Transverse colon (tissue), 4 donors: Measurements from ENCODE around the gene KDM2B. TPM values are rescaled to one million over a fixed set of nuclear protein-coding genes. Genes with fewer than 3 reads are reported as not detected.

Source experiments
- DNase-seq: peaks from one replicate; pipeline ENCODE4 v3.0.0-alpha.2; 2019
- H3K27ac ChIP-seq, 4 donors: fragments of 200-600 bp; sonication (generic); 2 replicates each; pipeline ENCODE4 v1.5.1; 2016 to 2018; ENCODE audit warnings: inconsistent platforms in 4 of 4
- H3K27me3 ChIP-seq: fragments of 200-600 bp; sonication (generic); 2 replicates; pipeline ENCODE4 v1.5.1; 2017; ENCODE audit warnings: inconsistent platforms
- H3K36me3 ChIP-seq, 4 donors: fragments of 200-600 bp; sonication (generic); 2 replicates each; pipeline ENCODE4 v1.5.1; 2017 to 2019; ENCODE audit warnings: inconsistent platforms in 4 of 4
- H3K4me1 ChIP-seq, 4 donors: fragments of 200-600 bp; sonication (generic); 2 replicates each; pipeline ENCODE4 v1.5.1; 2017 to 2020; ENCODE audit warnings: inconsistent platforms in 4 of 4
- H3K4me3 ChIP-seq, 4 donors: fragments of 200-600 bp; sonication (generic); 1 replicate in 1 of 4; 2 replicates in 3 of 4; pipeline versions ENCODE4 v1.5.1 to v1.6.1; 2017 to 2019; ENCODE audit warnings: inconsistent platforms in 4 of 4
- H3K9me3 ChIP-seq, 2 donors: fragments of 200-600 bp; sonication (generic); 2 replicates each; pipeline ENCODE4 v1.5.1; 2017 to 2019; ENCODE audit warnings: inconsistent platforms in 2 of 2
- CTCF ChIP-seq, 5 experiments: fragments of 200-600 bp in 3 of 5; fragments of 450-650 bp in 2 of 5; sonication (generic) in 3 of 5; IDR thresholded peaks; 1 replicate in 2 of 5; 2 replicates in 3 of 5; pipeline ENCODE4 v1.5.1; 2016 to 2017; ENCODE audit warnings: antibody characterized with exemption in 5 of 5, inconsistent platforms in 3 of 5, mild to moderate bottlenecking in 2 of 5, moderate library complexity in 1 of 5
- EP300 ChIP-seq: sonication (generic); formaldehyde crosslinking; IDR thresholded peaks from one replicate; pipeline ENCODE4 v1.6.1; 2017; ENCODE audit warnings: antibody characterized with exemption, low read depth
- POLR2A ChIP-seq: fragments of 450-650 bp; IDR thresholded peaks from one replicate; pipeline ENCODE4 v1.6.1; 2016; ENCODE audit warnings: antibody characterized with exemption, mild to moderate bottlenecking, moderate library complexity
- POLR2AphosphoS5 ChIP-seq, 3 donors: sonication (generic); formaldehyde crosslinking; IDR thresholded peaks; one replicate each; pipeline ENCODE4 v1.6.1; 2016; ENCODE audit warnings: antibody characterized with exemption in 3 of 3
- WGBS, 2 donors: methylation state at CpG; one replicate each; pipeline ENCODE4 v1.1.5; 2018; ENCODE audit warnings: low coverage in 1 of 2; 5-methylcytosine and 5-hydroxymethylcytosine counted together
- in situ Hi-C, 4 donors: fragments of 200-750 bp; cut with MboI; loops; one replicate each; pipeline versions ENCODE4 v1.15.0 to v1.15.1; 2017; ENCODE audit warnings: low sequenced_read_pairs in 3 of 4, low pct_ligation_motif_present in 1 of 4, low pct_unique_long_range_greater_than_20kb in 1 of 4
- intact Hi-C: fragments of 100-400 bp; cut with DNase I; formaldehyde crosslinking; loops from one replicate; pipeline ENCODE4 v1.15.1; 2023; ENCODE audit warnings: low total_unique reads
- total RNA-seq, 4 donors: library from RNA; depleted of rRNA; stranded (reverse); fragments of >200 nt; gene quantifications; one replicate each; pipeline ENCODE4 v1.1.0, GENCODE V29; 2016

KDM2B gene
- total RNA-seq, 4 donors from 2014 or later = 7.2 to 39.3 (median 15.2) TPM

- H3K27me3 ChIP-seq = no peaks in the 10 kb centered on the region
- no peak for TF ChIP-seq CTCF (IDR thresholded peaks at IDR 0.05)
- no peak for TF ChIP-seq EP300
- TF ChIP-seq POLR2AphosphoS5 (IDR thresholded peaks at IDR 0.05) = no peak
- no peak for TF ChIP-seq POLR2A
- WGBS, 2 donors = 85% methylated on average over 6 of the region's 6 CpGs; no CpG with 5 or more reads in 1 of the 2 donors
- H3K4me1 ChIP-seq = peaks cover 0 to 24% (median 16%) of the 10 kb centered on the region in 4 donors
- intact Hi-C loops = no loop called here
- H3K27ac ChIP-seq = no peak overlapping the region
- no peak overlapping the region for H3K4me3 ChIP-seq
- H3K9me3 ChIP-seq = no peaks in the 10 kb centered on the region
- no peaks in the 10 kb centered on the region for H3K36me3 ChIP-seq
- in situ Hi-C loops = no loop called here
- no peak for DNase-seq
Measured at GRCh38 chr12:121603581-121603980, 22.8 kb upstream of the KDM2B start.

GRCh38 chr12:121602766-121603165 lies 21.9 kb upstream of the KDM2B start:
- peaks cover 0 to 26% (median 18%) of the 10 kb centered on the region in 4 donors for H3K4me1 ChIP-seq
- TF ChIP-seq EP300 (no peak), POLR2A (no peak), POLR2AphosphoS5 (IDR thresholded peaks at IDR 0.05) (no peak), CTCF (IDR thresholded peaks at IDR 0.05) (no peak)
- in situ Hi-C loops (no loop called here), intact Hi-C loops (no loop called here)
- H3K27ac ChIP-seq = no peak overlapping the region
- H3K4me3 ChIP-seq = no peak overlapping the region
- H3K36me3 ChIP-seq = no peaks in the 10 kb centered on the region
- 28 to 51% methylated on average over 4 to 6 of the region's 6 CpGs for WGBS, 2 donors
- no peaks in the 10 kb centered on the region for H3K9me3 ChIP-seq
- H3K27me3 ChIP-seq = no peaks in the 10 kb centered on the region
- no peak for DNase-seq

GRCh38 chr12:121600702-121601336 lies 20.0 kb upstream of the KDM2B start:
- no peaks in the 10 kb centered on the region for H3K9me3 ChIP-seq
- no peaks in the 10 kb centered on the region for H3K27me3 ChIP-seq
- H3K4me1 ChIP-seq = peaks cover 0 to 26% (median 18%) of the 10 kb centered on the region in 4 donors
- no peak for TF ChIP-seq CTCF (IDR thresholded peaks at IDR 0.05)
- no peak for TF ChIP-seq EP300
- no peak for TF ChIP-seq POLR2A
- TF ChIP-seq POLR2AphosphoS5 (IDR thresholded peaks at IDR 0.05) = no peak
- no peaks in the 10 kb centered on the region for H3K36me3 ChIP-seq
- no peak overlapping the region for H3K4me3 ChIP-seq
- peak; percentile 56 for DNase-seq
- in situ Hi-C loops (no loop called here), intact Hi-C loops (no loop called here)
- peak overlapping the region; percentile 1 to 77 (median 32) for H3K27ac ChIP-seq
- WGBS, 2 donors = 48 to 55% methylated on average over 4 to 6 of the region's 6 CpGs

GRCh38 chr12:121596526-121596925 lies 15.7 kb upstream of the KDM2B start:
- 93 to 100% methylated on average over 3 to 5 of the region's 5 CpGs for WGBS, 2 donors
- no peak overlapping the region for H3K27ac ChIP-seq
- intact Hi-C loops = no loop called here
- DNase-seq = no peak
- peaks cover 0 to 16% (median 8%) of the 10 kb centered on the region in 4 donors for H3K4me1 ChIP-seq
- no peaks in the 10 kb centered on the region for H3K27me3 ChIP-seq
- no peaks in the 10 kb centered on the region for H3K36me3 ChIP-seq
- no peak overlapping the region for H3K4me3 ChIP-seq
- no peaks in the 10 kb centered on the region for H3K9me3 ChIP-seq
- in situ Hi-C loops = no loop called here
- TF ChIP-seq POLR2AphosphoS5 (IDR thresholded peaks at IDR 0.05) = no peak
- no peak for TF ChIP-seq EP300
- no peak for TF ChIP-seq CTCF (IDR thresholded peaks at IDR 0.05)
- no peak for TF ChIP-seq POLR2A
